Pancreas (tissue), 10 donors: ENCODE measurements around the gene STARD7. TPM values are rescaled to one million over a fixed set of nuclear protein-coding genes. Genes with fewer than 3 reads are reported as not detected.

Source experiments
- ATAC-seq, 4 donors: fragments of 200-7000 bp; cut with Tn5 transposase; one replicate each; pipeline versions ENCODE4 v1.8.0 to v1.9.1; 2020; ENCODE audit warnings: mild to moderate bottlenecking in 4 of 4, moderate library complexity in 4 of 4
- DNase-seq, 6 donors: peaks; one replicate each; pipeline ENCODE4 v3.0.0-alpha.2; 2020
- FAIRE-seq: peaks from 2 replicates; lab custom pipeline; 2012; peaks lifted over from hg19 to GRCh38; lab: Jason Lieb, UNC
- H3K27ac ChIP-seq, 4 donors: fragments of 200-600 bp; sonication (generic); 1 replicate in 3 of 4; 2 replicates in 1 of 4; pipeline versions ENCODE4 v1.5.0 to v1.8.0; 2020
- H3K27me3 ChIP-seq, 4 donors: fragments of 200-600 bp; one replicate each; pipeline ENCODE4 v1.8.0; 2021
- H3K36me3 ChIP-seq, 3 donors: fragments of 200-600 bp; sonication (generic) in 1 of 3; one replicate each; pipeline versions ENCODE4 v1.5.0 to v1.8.0; 2020 to 2021
- H3K4me1 ChIP-seq, 3 donors: fragments of 200-600 bp; one replicate each; pipeline ENCODE4 v1.8.0; 2021
- H3K4me3 ChIP-seq, 4 donors: fragments of 200-600 bp; sonication (generic) in 2 of 4; one replicate each; pipeline versions ENCODE4 v1.5.0 to v1.8.0; 2020 to 2021
- H3K9me3 ChIP-seq, 4 donors: fragments of 200-600 bp; one replicate each; pipeline ENCODE4 v1.8.0; 2021
- CTCF ChIP-seq, 4 donors: fragments of 200-600 bp; sonication (generic) in 3 of 4; IDR thresholded peaks; one replicate each; pipeline versions ENCODE4 v1.5.0 to v1.8.0; 2021; ENCODE audit warnings: antibody characterized with exemption in 4 of 4
- WGBS, 2 donors: extraction: QIAGEN DNeasy Blood & Tissue Kit; methylation state at CpG; one replicate each; pipeline ENCODE4 v1.1.7; 2013; 5-methylcytosine and 5-hydroxymethylcytosine counted together
- intact Hi-C, 3 donors: fragments of 100-400 bp; cut with DNase I; formaldehyde crosslinking; loops; one replicate each; pipeline versions ENCODE4 v1.11.1 to v1.14.2; 2022
- polyA plus RNA-seq, 2 donors: library from polyadenylated mRNA; stranded (reverse); fragments of 200-250 nt; gene quantifications; one replicate each; pipeline ENCODE4 v1.2.3, GENCODE V29; 2013
- total RNA-seq, 6 donors: library from RNA; stranded (reverse); fragmentation: NEBNext Ultra II Directional in 4 of 6; extraction: Animal tissue kit (Norgen Biotek cat#: 25700) in 4 of 6; gene quantifications; one replicate each; pipeline versions ENCODE4 v1.2.1 to v1.2.4, GENCODE V29; 2021 to 2023
- donor health status: healthy with polysubstance abuse.
- donor health status: DM: no; HTN: no; CAD: no; lungs with moderate emphysema.
- donor health status: DM: no; HTN: no; CAD: no.
- donor health status: control.
- donor health status: control.
- donor health status: Bipolar disorder and iron deficiency.
- donor health status: DM: yes; HTN: yes; CAD: no.
- donor health status: DM: no; HTN: no; CAD: no.
- donor health status: DM: no; HTN: no; CAD: no.
- donor health status: DM: yes; HTN: yes; CAD: no.

STARD7 gene
- total and polyA plus RNA-seq, 8 donors, result 21.7 to 65.1 (median 48.3) TPM

GRCh38 chr2:96171831-96172230 lies 36.8 kb downstream of the STARD7 start:
- H3K36me3 ChIP-seq, result no peaks in the 10 kb centered on the region
- H3K27ac ChIP-seq, result no peak overlapping the region
- intact Hi-C loops, result no loop called here
- FAIRE-seq (no peak), ATAC-seq (no peak), DNase-seq (no peak)
- H3K4me3 ChIP-seq, result no peak overlapping the region
- no peaks in the 10 kb centered on the region for H3K4me1 ChIP-seq
- no peaks in the 10 kb centered on the region for H3K27me3 ChIP-seq
- no peaks in the 10 kb centered on the region for H3K9me3 ChIP-seq
- WGBS, 2 donors, result 89 to 93% methylated on average over 15 of the region's 15 CpGs
- no peak for TF ChIP-seq CTCF (IDR thresholded peaks at IDR 0.05)

GRCh38 chr2:96170626-96171025 lies 38.0 kb downstream of the STARD7 start:
- TF ChIP-seq CTCF (IDR thresholded peaks at IDR 0.05), result no peak

GRCh38 chr2:96169868-96170507 lies 38.6 kb downstream of the STARD7 start:
- Histone ChIP-seq H3K36me3 (no peaks in the 10 kb centered on the region), H3K9me3 (no peaks in the 10 kb centered on the region), H3K27me3 (no peaks in the 10 kb centered on the region), H3K4me3 (no peak overlapping the region), H3K4me1 (no peaks in the 10 kb centered on the region), H3K27ac (no peak overlapping the region)
- FAIRE-seq, result no peak
- DNase-seq, result no peak
- ATAC-seq, result no peak
- TF ChIP-seq CTCF (IDR thresholded peaks at IDR 0.05), result no peak
- WGBS, 2 donors, result 66 to 79% methylated on average over 2 of the region's 2 CpGs
- intact Hi-C loops, result no loop called here

More at GRCh38 chr2:96170626-96171025, 38.0 kb downstream of the STARD7 start:
- no peak for ATAC-seq
- 97 to 98% methylated on average over 3 of the region's 3 CpGs for WGBS, 2 donors
- no peak overlapping the region for H3K27ac ChIP-seq
- intact Hi-C loops, result no loop called here
- H3K4me1 ChIP-seq, result no peaks in the 10 kb centered on the region
- no peaks in the 10 kb centered on the region for H3K36me3 ChIP-seq
- FAIRE-seq, result no peak
- no peak overlapping the region for H3K4me3 ChIP-seq
- no peak for DNase-seq
- H3K27me3 ChIP-seq, result no peaks in the 10 kb centered on the region
- no peaks in the 10 kb centered on the region for H3K9me3 ChIP-seq

- H3K4me1 ChIP-seq, result no peaks in the 10 kb centered on the region
- FAIRE-seq (no peak), ATAC-seq (no peak), DNase-seq (no peak)
- intact Hi-C loops, result no loop called here
- no peaks in the 10 kb centered on the region for H3K36me3 ChIP-seq
- H3K27me3 ChIP-seq, result no peaks in the 10 kb centered on the region
- H3K27ac ChIP-seq, result no peak overlapping the region
- WGBS, 2 donors, result 60 to 64% methylated on average over 6 of the region's 6 CpGs
- no peak for TF ChIP-seq CTCF (IDR thresholded peaks at IDR 0.05)
- no peak overlapping the region for H3K4me3 ChIP-seq
- no peaks in the 10 kb centered on the region for H3K9me3 ChIP-seq
Observed at GRCh38 chr2:96167407-96168013, 41.1 kb downstream of the STARD7 start.
